ENCODE measurements around the gene PGA5.
"Not testable (repeated sequence)": the region's sequence is repeated elsewhere in the genome, so short reads cannot be mapped to it uniquely, and the experiment has no call there.

PGA5 gene

DNA sequence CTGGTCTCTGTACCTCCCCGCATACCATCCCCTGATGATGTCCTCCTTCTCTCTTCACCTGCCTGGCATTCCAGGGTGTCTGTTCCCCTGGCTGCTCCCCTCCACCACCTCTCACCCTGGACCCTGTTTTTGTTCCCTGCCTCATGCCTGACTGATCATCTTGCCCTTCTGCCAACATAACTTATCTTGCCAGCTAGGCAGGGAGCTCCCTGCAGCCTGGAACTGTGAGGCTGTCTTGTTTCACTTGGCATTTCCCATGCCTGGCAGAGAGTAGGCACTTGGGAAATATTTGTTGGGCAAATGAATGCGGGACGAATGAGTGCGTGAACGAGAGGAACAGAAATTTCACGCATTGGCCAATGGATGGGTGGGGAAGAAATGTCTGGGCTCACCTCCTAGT, 11.5 kb upstream of the PGA5 start:
- DNase-seq, result not testable (repeated sequence)

- DNase-seq, result not testable (repeated sequence)
Observed at GRCh38 chr11:61231033-61231432, 9.9 kb upstream of the PGA5 start.

- DNase-seq, result not testable (repeated sequence)
Observed at GRCh38 chr11:61231585-61231984, 9.4 kb upstream of the PGA5 start.

DNA sequence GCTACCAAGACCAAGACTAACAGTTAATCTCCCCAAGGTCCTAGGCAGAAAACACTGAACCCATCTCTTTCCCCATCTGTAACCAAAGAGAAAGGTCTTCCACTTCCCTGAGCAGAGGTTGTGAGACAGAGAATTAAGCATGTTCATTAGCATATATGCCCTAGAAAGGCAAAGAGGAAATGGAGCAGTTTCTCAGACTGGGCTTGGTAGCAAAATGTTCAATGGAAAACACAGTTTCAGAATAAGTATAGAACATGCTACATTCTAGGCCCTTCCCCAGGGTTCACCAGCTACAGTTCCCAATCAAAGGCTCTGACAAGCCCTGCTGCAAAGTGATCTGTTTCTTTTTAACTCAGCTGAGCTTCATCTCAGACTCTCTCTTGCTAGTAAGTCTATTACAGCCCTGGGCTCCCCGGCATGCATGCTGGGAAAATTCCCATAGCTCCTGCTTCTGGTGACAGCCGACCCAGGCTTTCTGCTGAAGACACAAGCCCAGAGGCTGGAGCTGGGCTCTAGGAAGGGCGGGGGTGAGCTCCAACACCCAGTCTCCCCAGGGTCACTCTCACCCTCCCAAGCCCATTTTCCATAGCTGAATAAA, 8.3 kb upstream of the PGA5 start:
- DNase-seq, result not testable (repeated sequence)

GRCh38 chr11:61237130-61237529, 3.8 kb upstream of the PGA5 start:
- DNase-seq, result not testable (repeated sequence)

- not testable (repeated sequence) for DNase-seq
Observed at GRCh38 chr11:61240288-61240687, 687 bp upstream of the PGA5 start.

GRCh38 chr11:61241526-61241925, 551 bp downstream of the PGA5 start:
- DNase-seq, result not testable (repeated sequence)

DNA sequence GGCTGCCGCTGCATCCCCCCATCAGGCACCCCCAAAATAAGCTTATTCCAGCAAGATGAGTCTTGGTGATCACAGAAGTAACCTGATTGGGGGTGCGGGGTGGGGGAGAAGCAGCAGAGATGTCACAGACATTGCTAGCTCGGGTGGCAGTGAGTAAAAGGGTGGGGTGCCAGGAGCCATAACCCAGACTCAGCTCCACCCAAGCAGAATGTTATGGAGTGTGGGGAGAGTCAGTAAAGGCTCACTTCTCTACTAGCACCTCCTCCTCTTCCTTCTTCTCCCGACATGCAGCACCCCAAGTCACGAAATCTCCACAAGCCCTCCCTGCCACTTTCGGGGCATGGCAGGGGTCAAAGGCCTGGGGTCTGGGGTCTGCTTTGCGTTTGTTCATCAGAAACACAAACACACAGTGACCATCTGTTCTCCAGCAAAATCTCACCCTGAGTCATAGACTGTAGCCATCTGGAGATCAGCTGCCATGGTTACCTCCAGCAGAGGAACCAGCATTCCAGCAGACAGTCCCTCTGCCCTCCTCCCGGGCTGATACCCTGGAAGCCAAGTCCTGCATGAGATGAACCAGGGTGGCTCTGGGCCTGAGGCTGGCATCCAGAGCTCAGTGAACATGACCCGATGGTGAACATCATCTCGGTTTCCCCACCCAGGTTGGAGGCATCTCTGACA, 4.4 kb downstream of the PGA5 start:
- DNase-seq, result not testable (repeated sequence)

GRCh38 chr11:61248071-61248470, 7.1 kb downstream of the PGA5 start:
- DNase-seq, result not testable (repeated sequence)

DNA sequence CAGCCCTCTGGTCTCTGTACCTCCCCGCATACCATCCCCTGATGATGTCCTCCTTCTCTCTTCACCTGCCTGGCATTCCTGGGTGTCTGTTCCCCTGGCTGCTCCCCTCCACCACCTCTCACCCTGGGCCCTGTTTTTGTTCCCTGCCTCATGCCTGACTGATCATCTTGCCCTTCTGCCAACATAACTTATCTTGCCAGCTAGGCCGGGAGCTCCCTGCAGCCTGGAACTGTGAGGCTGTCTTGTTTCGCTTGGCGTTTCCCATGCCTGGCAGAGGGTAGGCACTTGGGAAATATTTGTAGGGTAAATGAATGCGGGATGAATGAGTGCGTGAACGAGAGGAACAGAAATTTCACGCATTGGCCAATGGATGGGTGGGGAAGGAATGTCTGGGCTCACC, 8.2 kb downstream of the PGA5 start:
- DNase-seq, result not testable (repeated sequence)

DNA sequence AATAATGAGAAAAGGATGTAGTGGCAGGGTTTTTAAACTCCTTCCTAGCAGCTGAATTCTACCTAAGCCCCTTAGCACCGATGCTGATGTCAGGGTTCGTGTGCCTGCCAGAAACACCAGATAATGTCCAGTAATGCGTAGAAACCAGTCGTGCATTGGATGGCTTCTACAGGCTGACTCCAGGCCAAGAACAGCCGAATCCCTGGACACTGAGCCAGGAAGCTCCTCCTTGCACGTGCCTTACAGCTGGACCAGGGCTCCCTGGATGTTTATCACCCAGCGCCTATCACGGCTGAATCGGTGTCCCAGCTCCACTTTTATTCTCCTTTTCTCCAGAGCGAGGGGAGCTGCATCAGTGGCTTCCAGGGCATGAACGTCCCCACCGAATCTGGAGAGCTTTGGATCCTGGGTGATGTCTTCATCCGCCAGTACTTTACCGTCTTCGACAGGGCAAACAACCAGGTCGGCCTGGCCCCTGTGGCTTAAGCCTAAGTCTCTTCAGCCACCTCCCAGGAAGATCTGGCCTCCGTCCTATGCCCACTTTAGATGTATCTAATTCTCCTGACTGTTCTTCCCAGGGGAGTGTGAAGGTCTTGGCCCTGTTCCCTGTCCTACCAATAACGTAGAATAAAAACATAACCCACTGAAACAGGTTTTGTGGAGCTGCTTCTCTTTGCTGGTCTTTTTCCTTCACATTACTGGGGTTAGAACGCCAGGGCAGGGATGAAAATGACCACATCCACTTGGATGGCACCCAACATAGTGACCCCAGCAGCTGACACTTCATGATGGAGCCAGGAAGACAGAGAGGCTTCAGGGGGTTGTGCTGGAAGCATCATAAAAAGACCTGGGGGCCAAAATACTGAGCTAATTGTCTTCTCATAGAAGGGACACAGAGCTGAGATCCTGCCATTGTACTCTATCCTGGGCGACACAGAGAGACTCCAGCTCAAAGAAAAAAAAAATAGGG, 10.1 kb downstream of the PGA5 start:
- not testable (repeated sequence) for DNase-seq

DNA sequence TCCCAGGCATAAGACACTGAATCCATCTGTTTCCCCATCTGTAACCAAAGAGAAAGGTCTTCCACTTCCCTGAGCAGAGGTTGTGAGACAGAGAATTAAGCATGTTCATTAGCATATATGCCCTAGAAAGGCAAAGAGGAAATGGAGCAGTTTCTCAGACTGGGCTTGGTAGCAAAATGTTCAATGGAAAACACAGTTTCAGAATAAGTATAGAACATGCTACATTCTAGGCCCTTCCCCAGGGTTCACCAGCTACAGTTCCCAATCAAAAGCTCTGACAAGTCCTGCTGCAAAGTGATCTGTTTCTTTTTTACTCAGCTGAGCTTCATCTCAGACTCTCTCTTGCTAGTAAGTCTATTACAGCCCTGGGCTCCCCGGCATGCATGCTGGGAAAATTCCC, 11.4 kb downstream of the PGA5 start:
- DNase-seq, result not testable (repeated sequence)

DNA sequence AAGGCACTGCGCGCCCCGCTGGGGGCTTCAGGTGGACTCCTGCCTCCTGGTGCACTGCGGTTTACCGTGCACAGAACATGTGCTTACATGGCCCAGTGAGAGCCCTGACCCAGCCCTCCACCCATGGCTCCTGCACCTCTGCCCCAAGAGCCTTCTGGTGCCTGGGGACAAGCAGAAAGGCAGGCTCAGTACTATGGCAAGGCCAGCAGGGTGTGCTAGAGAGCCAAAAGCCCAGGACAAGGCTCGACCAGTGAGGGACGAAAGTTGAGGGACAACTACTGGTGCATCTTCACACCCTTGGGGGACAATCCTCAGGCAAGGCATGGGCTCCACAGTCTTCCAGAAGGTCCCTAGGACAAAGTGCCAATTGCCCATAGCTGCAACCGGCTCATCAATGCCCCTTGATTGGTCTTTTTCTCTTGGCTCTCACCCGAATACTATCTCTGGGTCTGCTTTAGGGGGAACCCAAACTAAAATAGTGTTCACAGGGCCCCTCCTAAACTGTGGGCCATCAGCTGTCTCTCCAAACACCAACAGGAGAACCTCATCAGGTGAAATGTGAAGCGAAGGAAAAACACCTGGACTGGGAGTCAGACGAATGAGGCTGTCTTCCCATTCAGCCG, 13.5 kb downstream of the PGA5 start:
- DNase-seq, result no peak

DNA sequence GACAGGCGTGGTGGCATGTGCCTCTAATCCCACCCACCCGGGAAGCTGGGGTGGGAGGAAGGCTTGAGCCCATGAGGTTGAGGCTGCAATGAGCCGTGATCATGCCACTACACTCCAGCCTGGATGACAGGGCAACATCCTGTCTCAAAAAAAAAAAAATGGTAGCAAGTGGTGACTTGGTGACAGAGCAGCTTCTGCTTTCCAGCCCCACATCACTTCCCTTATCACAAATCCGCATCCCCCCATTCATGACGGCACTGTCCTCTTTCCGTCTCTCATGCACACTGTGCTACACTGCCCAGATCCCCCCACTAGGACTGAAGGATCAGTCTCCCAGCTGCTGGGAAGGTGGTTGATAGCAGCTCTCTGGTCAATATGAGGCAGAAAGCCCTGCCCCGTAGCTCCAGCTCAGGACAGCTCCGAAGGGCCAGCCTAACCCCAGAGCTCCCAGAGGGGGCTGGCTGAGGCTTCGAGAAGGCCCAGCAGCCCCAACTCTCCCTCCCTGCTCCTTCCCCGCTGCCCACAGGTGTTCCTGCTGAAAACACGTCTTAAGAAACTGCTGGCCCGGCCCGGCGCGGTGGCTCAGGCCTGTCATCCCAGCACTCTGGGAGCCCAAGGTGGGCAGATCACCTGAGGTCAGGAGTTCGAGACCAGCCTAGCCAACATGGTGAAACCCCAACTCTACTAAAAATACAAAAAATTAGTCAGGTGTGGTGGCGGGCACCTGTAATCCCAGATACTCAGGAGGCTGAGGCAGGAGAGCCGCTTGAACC, 15.9 kb downstream of the PGA5 start:
- no peak for DNase-seq

DNA sequence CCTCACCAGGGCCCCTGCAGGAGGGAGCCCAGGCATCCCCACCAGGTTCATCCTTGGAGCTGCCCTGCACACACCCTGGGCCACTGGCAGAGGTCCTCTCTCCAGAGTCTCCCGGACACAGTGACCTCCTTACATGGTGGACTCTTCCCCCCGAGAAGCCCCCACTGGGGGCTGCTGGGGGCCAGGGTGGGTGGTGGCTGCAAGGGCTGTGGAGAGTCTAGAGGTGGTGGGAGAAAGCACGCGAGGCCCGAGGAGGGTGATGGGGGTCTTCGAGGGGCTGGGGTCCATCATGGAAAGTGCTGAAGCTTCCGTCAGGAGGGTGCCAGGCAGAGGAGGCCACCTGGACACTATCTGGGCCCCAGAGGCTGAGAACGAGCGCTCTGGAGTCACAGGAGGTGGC, 17.6 kb downstream of the PGA5 start:
- DNase-seq, result no peak

GRCh38 chr11:61259363-61259762, 18.4 kb downstream of the PGA5 start:
- DNase-seq, result no peak

DNA sequence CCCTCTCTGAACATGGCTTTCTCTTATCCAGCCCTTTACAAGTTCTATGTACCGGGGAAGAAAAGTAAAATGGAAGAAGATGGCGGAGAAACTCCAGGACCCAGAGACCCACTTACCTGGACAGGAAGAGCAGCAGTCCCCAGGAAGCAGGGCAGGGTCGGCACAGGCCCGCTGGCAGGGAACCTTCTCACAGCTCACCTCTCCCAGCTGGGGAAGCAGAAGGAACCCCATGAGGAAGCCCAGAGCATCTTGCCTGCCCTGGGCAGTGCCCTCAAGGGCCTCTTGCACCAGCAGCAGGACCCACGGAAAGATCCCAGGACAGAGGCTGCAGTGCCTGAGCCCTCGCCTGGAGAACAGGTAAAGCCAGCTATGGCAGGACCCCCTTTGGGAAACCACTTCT, 23.4 kb downstream of the PGA5 start:
- DNase-seq, result no peak

DNA sequence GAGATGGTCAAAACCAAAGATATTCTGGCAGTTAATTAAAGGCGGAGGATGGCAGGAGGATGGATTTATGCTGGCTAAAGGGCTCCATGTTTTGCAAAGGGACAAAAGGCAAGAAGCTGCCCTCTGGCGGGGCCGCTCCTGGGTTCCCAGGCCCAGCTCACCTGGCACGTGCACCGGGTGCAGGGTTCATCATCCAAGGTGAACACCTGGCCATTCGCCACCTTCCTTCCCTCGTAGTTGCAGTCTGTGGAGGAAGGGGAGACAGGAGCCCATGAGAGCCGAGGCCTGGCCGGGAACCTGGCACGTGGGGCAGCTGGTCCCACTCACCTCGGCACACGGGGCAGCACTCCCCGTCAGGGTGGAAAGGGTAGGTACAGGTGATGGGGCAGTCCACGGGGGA, 23.8 kb downstream of the PGA5 start:
- no peak for DNase-seq

DNA sequence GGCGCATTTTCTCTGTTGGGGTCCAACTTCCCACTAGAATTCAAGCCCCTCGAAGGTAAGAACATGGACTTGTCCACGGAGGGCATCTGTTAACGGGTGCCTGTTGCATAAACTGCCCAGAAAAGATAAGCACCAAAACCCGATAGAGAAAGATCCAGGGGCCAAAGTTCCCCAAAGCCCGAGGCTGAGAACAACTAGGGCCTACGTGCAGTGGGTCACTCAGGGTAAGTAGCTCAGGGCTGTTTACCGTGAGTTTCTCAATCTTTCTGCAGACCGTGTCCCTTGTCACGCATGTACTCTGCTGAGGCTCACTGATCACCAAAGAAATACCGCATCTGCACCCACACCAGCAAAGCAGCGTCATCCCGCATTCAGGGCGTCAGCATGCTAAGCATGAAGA, 24.4 kb downstream of the PGA5 start:
- no peak for DNase-seq

DNA sequence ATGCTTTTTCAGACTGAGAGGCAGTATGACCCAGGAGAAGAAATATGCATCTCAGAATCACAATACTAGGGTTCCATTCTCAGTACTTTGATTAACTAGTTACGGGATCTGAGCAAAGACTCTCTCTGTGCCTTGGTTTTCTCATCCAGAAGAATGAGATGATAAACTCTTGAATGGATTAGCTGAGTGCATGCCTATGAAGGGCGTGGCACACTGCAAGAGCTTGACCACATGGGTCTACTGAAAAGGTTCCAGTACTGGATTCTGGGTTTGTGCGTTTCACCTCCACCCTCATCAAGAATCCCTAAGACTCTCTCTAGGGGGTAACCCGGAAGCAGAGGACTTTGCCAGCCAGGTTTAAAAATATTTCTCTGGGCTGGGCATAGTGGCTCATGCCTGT, 25.6 kb downstream of the PGA5 start:
- DNase-seq, result no peak

- DNase-seq, result no peak
Observed at GRCh38 chr11:61267437-61267841, 26.5 kb downstream of the PGA5 start.

- DNase-seq, result no peak
Observed at GRCh38 chr11:61268588-61269250, 27.7 kb downstream of the PGA5 start.

All from NCI-H1436 treated with DMSO at 0.1 percent for 48 hours (cell line).